Measurements from ENCODE around the gene LY86. TPM values are rescaled to one million over a fixed set of nuclear protein-coding genes. Genes with fewer than 3 reads are reported as not detected.
"Not testable (repeated sequence)": the region's sequence is repeated elsewhere in the genome, so short reads cannot be mapped to it uniquely, and the experiment has no call there.

The LY86 gene
- total RNA-seq, 2 experiments from 2014 or later, result 1.2 to 1.7 TPM

- H3K36me3 Mint-ChIP-seq, result peaks cover 24% of the 10 kb centered on the region
- peaks cover 3% of the 10 kb centered on the region for H3K9me3 Mint-ChIP-seq (ENCODE audit: low read depth)
- ATAC-seq (no peak), DNase-seq (no peak)
- peaks cover 48% of the 10 kb centered on the region for H3K4me1 Mint-ChIP-seq
- H3K27ac Mint-ChIP-seq, result peak overlapping the region; percentile 27
- no peaks in the 10 kb centered on the region for H3K27me3 Mint-ChIP-seq
- no peak overlapping the region for H3K4me3 Mint-ChIP-seq
- CTCF ChIA-PET, result interaction anchor here (0.9 to 2.1 kb wide), 4 partner anchors 11 to 67 kb away, joined by 3 to 7 read pairs (median 4); no protein-coding TSS in a partner anchor
Measured at GRCh38 chr6:6609450-6609849, 20.9 kb downstream of the LY86 start.

GRCh38 chr6:6610031-6610591, 21.6 kb downstream of the LY86 start:
- Mint-ChIP-seq H3K9me3 (ENCODE audit: low read depth) (peaks cover 3% of the 10 kb centered on the region), H3K4me1 (peaks cover 53% of the 10 kb centered on the region), H3K36me3 (peaks cover 25% of the 10 kb centered on the region), H3K27ac (peak overlapping the region; percentile 93), H3K4me3 (no peak overlapping the region), H3K27me3 (no peaks in the 10 kb centered on the region)
- CTCF ChIA-PET, result interaction anchor here (0.9 to 2.1 kb wide), 9 partner anchors 11 to 67 kb away, joined by 3 to 7 read pairs (median 4); no protein-coding TSS in a partner anchor
- DNase-seq (peak; percentile 79), ATAC-seq (peak; percentile 73)

DNA sequence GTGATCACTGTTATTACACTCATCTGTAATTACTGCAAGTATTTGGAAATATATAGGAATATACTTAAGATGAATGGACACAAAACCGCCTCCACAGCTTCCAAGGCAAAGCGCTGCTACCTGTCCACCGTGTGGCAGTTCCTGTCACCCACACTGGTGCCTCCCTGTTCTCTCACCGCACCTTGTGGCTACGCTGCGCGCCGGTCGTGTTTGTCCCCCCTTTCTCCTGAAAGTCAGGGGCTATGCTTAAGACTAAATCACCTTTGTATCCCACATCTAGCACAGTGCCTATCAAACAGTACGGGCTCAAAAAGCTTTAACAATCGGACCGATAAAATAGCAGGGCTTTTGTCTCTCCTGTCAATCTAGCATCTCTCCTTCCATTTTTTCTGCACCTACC, 23.0 kb downstream of the LY86 start:
- H3K9me3 Mint-ChIP-seq (ENCODE audit: low read depth), result no peaks in the 10 kb centered on the region
- no peak overlapping the region for H3K4me3 Mint-ChIP-seq
- peak overlapping the region; percentile 69 for H3K27ac Mint-ChIP-seq
- CTCF ChIA-PET, result interaction anchor here (1.0 to 2.1 kb wide), 10 partner anchors 13 to 65 kb away, joined by 3 to 7 read pairs (median 4); no protein-coding TSS in a partner anchor
- ATAC-seq, result no peak
- DNase-seq, result no peak
- H3K4me1 Mint-ChIP-seq, result peaks cover 58% of the 10 kb centered on the region
- peaks cover 19% of the 10 kb centered on the region for H3K36me3 Mint-ChIP-seq
- H3K27me3 Mint-ChIP-seq, result no peaks in the 10 kb centered on the region

DNA sequence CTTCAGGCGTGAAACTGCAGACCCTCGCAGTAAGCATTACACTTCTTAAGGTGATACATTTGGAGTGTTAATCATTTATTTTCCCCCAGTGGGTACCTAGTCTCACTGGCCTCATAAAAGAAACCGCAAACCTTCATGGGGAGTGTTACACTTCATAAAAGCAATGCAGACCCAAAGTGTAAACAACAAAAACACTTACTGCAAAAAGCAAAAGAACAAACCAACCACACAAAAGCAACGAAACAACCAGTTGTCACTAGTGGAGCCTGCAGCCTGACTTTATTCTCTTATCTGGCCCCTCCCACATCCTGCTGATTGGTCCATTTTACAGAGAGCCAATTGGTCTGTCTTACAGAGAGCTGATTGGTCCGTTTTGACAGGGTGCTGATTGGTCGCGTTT, 23.8 kb downstream of the LY86 start:
- peak; percentile 49 for DNase-seq
- peaks cover 59% of the 10 kb centered on the region for H3K4me1 Mint-ChIP-seq
- no peaks in the 10 kb centered on the region for H3K27me3 Mint-ChIP-seq
- CTCF ChIA-PET, result interaction anchor here (0.9 to 1.9 kb wide), 5 partner anchors 16 to 54 kb away, joined by 3 to 6 read pairs (median 3); no protein-coding TSS in a partner anchor
- no peak for ATAC-seq
- peaks cover 19% of the 10 kb centered on the region for H3K36me3 Mint-ChIP-seq
- H3K27ac Mint-ChIP-seq, result peak overlapping the region; percentile 69
- no peak overlapping the region for H3K4me3 Mint-ChIP-seq
- H3K9me3 Mint-ChIP-seq (ENCODE audit: low read depth), result no peaks in the 10 kb centered on the region

DNA sequence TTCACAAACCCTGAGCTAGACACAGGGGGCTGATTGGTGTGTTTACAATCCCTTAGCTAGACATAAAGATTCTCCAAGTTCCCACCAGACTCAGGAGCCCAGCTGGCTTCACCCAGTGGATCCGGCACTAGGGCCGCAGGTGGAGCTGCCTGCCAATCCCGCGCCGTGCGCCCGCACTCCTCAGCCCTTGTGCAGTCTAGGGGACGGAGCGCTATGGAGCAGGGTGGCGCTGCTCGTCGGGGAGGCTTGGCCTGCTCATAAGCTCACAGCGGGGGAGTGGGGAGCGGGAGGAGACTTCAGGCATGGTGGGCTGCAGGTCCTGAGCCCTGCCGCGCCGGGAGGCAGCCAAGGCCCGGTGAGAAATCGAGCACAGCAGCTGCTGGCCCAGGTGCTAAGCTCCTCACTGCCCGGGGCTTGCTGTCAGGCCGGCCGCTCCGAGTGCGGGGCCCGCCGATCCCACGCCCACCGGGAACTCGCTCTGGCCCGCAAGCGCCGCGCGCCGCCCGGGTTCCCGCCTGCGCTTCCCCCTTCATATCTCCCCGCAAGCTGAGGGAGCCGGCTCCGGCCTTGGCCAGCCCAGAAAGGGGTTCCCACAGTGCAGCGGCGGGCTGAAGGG, 24.7 kb downstream of the LY86 start:
- Mint-ChIP-seq H3K27ac (peak overlapping the region; percentile 93), H3K36me3 (peaks cover 19% of the 10 kb centered on the region), H3K4me1 (peaks cover 59% of the 10 kb centered on the region)
- H3K9me3 Mint-ChIP-seq (ENCODE audit: low read depth); ATAC-seq; H3K4me3 Mint-ChIP-seq; H3K27me3 Mint-ChIP-seq; DNase-seq: not testable (repeated sequence)
- CTCF ChIA-PET, result interaction anchor here (0.9 to 1.9 kb wide), 3 partner anchors 17 to 55 kb away, joined by 3 to 6 read pairs (median 3); no protein-coding TSS in a partner anchor

DNA sequence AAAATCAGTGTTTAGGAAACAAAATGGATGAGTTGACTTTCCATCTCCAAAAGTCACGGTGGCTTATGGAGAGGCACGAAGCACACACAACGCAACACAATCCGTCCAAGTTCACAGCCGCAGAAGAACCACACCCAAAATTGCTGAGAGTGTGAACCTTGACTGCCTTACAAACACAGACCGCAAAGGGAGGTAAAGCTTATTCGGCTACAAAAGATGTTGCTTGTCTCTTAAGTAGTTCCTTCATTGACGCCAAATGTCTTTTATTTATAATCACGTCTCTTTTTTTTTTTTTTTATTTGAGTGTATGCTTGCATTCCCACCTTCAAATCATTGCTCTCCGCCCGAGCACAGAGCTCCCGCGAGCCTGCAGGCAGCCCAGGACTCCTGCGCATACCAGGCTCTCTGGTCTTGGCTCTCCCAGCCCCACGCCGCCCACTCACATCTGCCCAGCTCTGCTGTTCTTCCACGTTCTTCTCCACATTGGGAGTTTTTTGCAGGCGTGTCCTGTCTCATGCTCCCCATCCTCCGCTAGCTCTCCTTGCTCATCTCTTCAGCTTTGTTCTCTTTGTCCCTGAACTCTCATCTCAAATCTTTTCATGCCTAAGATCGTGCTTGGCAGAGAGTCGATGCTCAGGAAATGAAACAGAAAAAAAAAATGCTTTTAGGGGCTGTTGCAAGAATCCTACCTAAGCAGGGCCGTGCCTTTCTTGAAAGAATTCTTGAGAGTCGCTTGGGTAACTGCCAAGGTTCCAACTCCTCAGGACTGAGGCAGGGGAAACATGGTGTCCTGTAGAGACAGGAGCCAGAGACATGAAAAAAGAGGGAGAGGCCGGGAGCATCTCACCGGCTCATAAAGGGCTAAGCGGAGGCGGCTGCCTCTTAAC, 25.8 kb downstream of the LY86 start:
- H3K4me3 Mint-ChIP-seq, result peak overlapping the region; percentile 63
- no peaks in the 10 kb centered on the region for H3K27me3 Mint-ChIP-seq
- peak overlapping the region; percentile 93 for H3K27ac Mint-ChIP-seq
- ATAC-seq, result peak; percentile 58
- no peaks in the 10 kb centered on the region for H3K9me3 Mint-ChIP-seq (ENCODE audit: low read depth)
- DNase-seq, result peak; percentile 72
- peaks cover 60% of the 10 kb centered on the region for H3K4me1 Mint-ChIP-seq
- peaks cover 19% of the 10 kb centered on the region for H3K36me3 Mint-ChIP-seq
- CTCF ChIA-PET, result interaction anchor here (0.9 to 1.0 kb wide), 5 partner anchors 21 to 45 kb away, joined by 3 to 4 read pairs (median 3); no protein-coding TSS in a partner anchor

DNA sequence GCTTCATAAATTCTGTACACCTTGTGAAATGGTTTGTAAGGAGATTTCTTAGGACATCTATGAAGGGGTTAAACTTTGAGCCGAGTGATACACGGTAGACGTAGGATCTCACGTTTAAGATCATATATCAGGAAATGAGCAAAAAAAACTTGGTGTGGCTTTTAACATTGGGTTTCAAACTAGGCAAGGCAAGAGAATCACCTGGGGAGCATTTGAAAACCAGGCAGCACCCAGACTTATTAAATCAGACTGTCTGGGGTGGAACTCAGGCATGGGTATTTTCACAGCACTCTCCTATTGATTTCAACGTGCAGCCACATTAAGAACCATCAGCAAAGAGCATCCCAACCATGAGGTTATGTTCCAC, 26.4 kb downstream of the LY86 start:
- peak overlapping the region; percentile 93 for H3K27ac Mint-ChIP-seq
- peaks cover 15% of the 10 kb centered on the region for H3K36me3 Mint-ChIP-seq
- H3K4me1 Mint-ChIP-seq, result peaks cover 58% of the 10 kb centered on the region
- DNase-seq (no peak), ATAC-seq (no peak)
- peak overlapping the region; percentile 63 for H3K4me3 Mint-ChIP-seq
- H3K9me3 Mint-ChIP-seq (ENCODE audit: low read depth), result no peaks in the 10 kb centered on the region
- H3K27me3 Mint-ChIP-seq, result no peaks in the 10 kb centered on the region
- CTCF ChIA-PET, result interaction anchor here (1.5 kb wide), 1 partner anchor 68 kb away, joined by 4 read pairs; no protein-coding TSS in a partner anchor

GRCh38 chr6:6616656-6617055, 28.1 kb downstream of the LY86 start:
- CTCF ChIA-PET, result interaction anchor here (1.5 kb wide), 1 partner anchor 70 kb away, joined by 4 read pairs; no protein-coding TSS in a partner anchor
- Mint-ChIP-seq H3K4me1 (peaks cover 43% of the 10 kb centered on the region), H3K27ac (no peak overlapping the region)

DNA sequence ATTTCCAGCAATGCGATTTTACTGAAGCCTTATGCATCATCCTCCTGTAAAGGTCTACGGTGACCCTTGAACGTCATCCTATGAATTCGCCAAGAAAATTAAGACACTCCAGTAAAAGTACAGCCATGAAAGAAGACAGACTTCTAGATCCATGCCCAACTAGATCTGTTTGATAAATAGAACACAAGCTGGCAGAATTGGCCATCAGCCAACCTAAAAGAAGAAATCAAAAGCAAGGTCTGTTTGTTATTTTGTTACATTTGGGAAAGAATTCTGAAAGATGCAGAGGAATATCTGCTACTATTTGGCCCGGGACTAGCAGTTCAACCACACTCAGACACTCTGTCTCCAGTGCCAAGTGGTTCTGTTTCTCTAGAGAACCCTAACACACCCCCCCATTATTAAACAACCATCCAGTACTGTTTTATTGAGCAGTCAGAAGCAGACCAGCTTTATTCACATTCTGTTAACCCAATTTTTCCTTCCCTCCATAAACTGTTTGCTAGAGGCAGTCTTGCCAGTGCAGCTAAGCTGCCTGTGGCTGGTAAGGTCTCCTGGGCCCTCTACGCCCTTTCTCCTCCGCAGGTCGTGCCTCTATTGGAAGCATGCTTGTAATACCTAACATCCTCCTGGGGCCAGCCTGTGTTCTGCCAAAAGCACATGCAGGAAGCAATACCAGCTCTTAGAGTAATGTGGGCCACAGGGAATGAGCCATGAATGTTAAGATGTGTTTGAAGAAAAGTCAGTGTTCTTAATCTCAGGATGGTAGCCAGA, 30.7 kb downstream of the LY86 start:
- no peak overlapping the region for H3K4me3 Mint-ChIP-seq
- CTCF ChIA-PET, result interaction anchor here (1.2 kb wide), 1 partner anchor 8 kb away, joined by 3 read pairs; no protein-coding TSS in a partner anchor
- ATAC-seq (no peak), DNase-seq (no peak)
- H3K36me3 Mint-ChIP-seq, result peaks cover 6% of the 10 kb centered on the region
- peaks cover 27% of the 10 kb centered on the region for H3K4me1 Mint-ChIP-seq
- no peaks in the 10 kb centered on the region for H3K27me3 Mint-ChIP-seq
- H3K9me3 Mint-ChIP-seq (ENCODE audit: low read depth), result no peaks in the 10 kb centered on the region
- H3K27ac Mint-ChIP-seq, result peak overlapping the region; percentile 18

More at GRCh38 chr6:6616656-6617055, 28.1 kb downstream of the LY86 start:
- ATAC-seq (no peak), DNase-seq (no peak)
- Mint-ChIP-seq H3K27me3 (no peaks in the 10 kb centered on the region), H3K36me3 (peaks cover 14% of the 10 kb centered on the region), H3K9me3 (ENCODE audit: low read depth) (no peaks in the 10 kb centered on the region), H3K4me3 (no peak overlapping the region)

DNA sequence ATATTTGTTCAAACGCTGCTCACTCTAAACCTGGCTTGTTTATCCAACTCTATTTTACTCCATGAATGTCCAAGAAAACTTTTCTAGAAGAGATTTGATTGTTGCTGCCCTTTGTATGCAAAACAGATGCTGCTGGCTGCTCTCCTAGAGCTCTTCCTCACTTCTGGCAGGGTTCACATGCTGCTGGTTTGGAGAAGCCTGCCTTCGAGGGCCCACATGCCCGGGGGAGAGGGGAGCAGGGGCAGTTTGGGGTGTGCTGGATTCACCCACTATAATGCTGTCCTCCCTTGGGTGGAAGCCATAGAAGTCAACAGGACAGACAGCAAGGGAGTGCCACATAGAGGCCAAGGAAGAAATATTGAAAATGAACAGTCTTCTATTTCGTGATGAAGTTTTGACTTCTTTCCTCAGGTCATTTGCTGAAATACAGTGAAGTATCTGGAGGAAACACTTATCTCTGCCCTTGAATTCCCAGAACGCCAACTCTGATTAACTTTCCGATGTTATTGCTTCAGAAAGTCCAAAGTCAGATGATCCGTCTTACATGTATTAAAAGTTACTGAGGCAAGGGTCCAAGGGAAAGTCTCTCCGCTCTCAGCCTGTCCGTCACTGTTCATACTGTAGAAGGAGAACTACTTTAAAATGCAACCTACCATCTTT, 32.4 kb downstream of the LY86 start:
- CTCF ChIA-PET, result interaction anchor here (0.8 to 1.0 kb wide), 2 partner anchors 10 to 16 kb away, joined by 3 to 4 read pairs; no protein-coding TSS in a partner anchor
- DNase-seq (no peak), ATAC-seq (no peak)
- peaks cover 4% of the 10 kb centered on the region for H3K36me3 Mint-ChIP-seq
- no peaks in the 10 kb centered on the region for H3K9me3 Mint-ChIP-seq (ENCODE audit: low read depth)
- H3K27me3 Mint-ChIP-seq, result no peaks in the 10 kb centered on the region
- peaks cover 19% of the 10 kb centered on the region for H3K4me1 Mint-ChIP-seq
- H3K27ac Mint-ChIP-seq, result no peak overlapping the region
- H3K4me3 Mint-ChIP-seq, result no peak overlapping the region

GRCh38 chr6:6622501-6622900, 34.0 kb downstream of the LY86 start:
- no peak overlapping the region for H3K27ac Mint-ChIP-seq
- CTCF ChIA-PET, result interaction anchor here (1.5 kb wide), 1 partner anchor 66 kb away, joined by 3 read pairs; no protein-coding TSS in a partner anchor

GRCh38 chr6:6623553-6623952, 35.0 kb downstream of the LY86 start:
- peaks cover 4% of the 10 kb centered on the region for H3K36me3 Mint-ChIP-seq
- no peak overlapping the region for H3K4me3 Mint-ChIP-seq
- H3K9me3 Mint-ChIP-seq (ENCODE audit: low read depth), result no peaks in the 10 kb centered on the region
- no peaks in the 10 kb centered on the region for H3K27me3 Mint-ChIP-seq
- CTCF ChIA-PET, result interaction anchor here (1.0 to 1.5 kb wide), 2 partner anchors 21 to 67 kb away, joined by 3 read pairs; no protein-coding TSS in a partner anchor
- no peak for ATAC-seq
- H3K4me1 Mint-ChIP-seq, result peaks cover 14% of the 10 kb centered on the region
- H3K27ac Mint-ChIP-seq, result no peak overlapping the region
- DNase-seq, result no peak

More at GRCh38 chr6:6622501-6622900, 34.0 kb downstream of the LY86 start:
- peaks cover 4% of the 10 kb centered on the region for H3K36me3 Mint-ChIP-seq
- H3K4me3 Mint-ChIP-seq, result no peak overlapping the region
- DNase-seq, result no peak
- no peaks in the 10 kb centered on the region for H3K27me3 Mint-ChIP-seq
- H3K9me3 Mint-ChIP-seq (ENCODE audit: low read depth), result no peaks in the 10 kb centered on the region
- ATAC-seq, result no peak
- peaks cover 14% of the 10 kb centered on the region for H3K4me1 Mint-ChIP-seq
